Neural cell (in vitro differentiated cells): ENCODE measurements around the gene PDE4D. TPM values are rescaled to one million over a fixed set of nuclear protein-coding genes. Genes with fewer than 3 reads are reported as not detected.

Source experiments
- H2AFZ ChIP-seq: fragments of 200-600, 300-800 bp; sonication (generic), shearing (Covaris generic); 2 replicates; pipeline ENCODE4 v1.6.0; 2014; ENCODE audit warnings: low read depth, mild to moderate bottlenecking, antibody characterized with exemption, low read length, moderate library complexity
- H3F3A ChIP-seq: fragments of 200-600 bp; shearing (Covaris generic); 2 replicates; pipeline ENCODE4 v1.6.1; 2016; ENCODE audit warnings: mild to moderate bottlenecking, moderate library complexity, mixed read lengths, antibody characterized with exemption, low read length; ENCODE audit not compliant: insufficient read depth, poor library complexity, severe bottlenecking
- H3K27ac ChIP-seq: fragments of 200-600, 300-800 bp; sonication (generic), shearing (Covaris generic); 2 replicates; pipeline ENCODE4 v1.5.1; 2014; ENCODE audit warnings: mild to moderate bottlenecking, low read length, moderate library complexity
- H3K27me3 ChIP-seq: fragments of 300-800, 200-600 bp; sonication (generic), shearing (Covaris generic); 2 replicates; pipeline ENCODE4 v1.6.0; 2014; ENCODE audit warnings: mild to moderate bottlenecking, low read depth, low read length, moderate library complexity; ENCODE audit not compliant: insufficient read depth
- H3K36me3 ChIP-seq: fragments of 300-800, 200-600 bp; sonication (generic), shearing (Covaris generic); 2 replicates; pipeline ENCODE4 v1.5.1; 2014; ENCODE audit warnings: mild to moderate bottlenecking, antibody characterized with exemption, low read length, moderate library complexity; ENCODE audit not compliant: insufficient read depth
- H3K4me2 ChIP-seq: fragments of 300-800, 200-600 bp; sonication (generic), shearing (Covaris generic); 2 replicates; pipeline ENCODE4 v1.6.0; 2014; ENCODE audit warnings: mild to moderate bottlenecking, low read length
- H3K4me3 ChIP-seq: fragments of 300-800, 200-600 bp; sonication (generic), shearing (Covaris generic); 2 replicates; pipeline ENCODE4 v1.5.1; 2014; ENCODE audit warnings: mild to moderate bottlenecking, low read length, moderate library complexity
- H3K79me2 ChIP-seq: fragments of 200-600 bp; shearing (Covaris generic); replicated peaks from 2 replicates; pipeline ENCODE4 v1.6.0; 2014; ENCODE audit warnings: mild to moderate bottlenecking, low read length, moderate library complexity; ENCODE audit not compliant: insufficient read depth
- H3K9ac ChIP-seq: fragments of 300-800, 200-600 bp; sonication (generic), shearing (Covaris generic); 2 replicates; pipeline ENCODE4 v1.6.1; 2016; ENCODE audit warnings: mild to moderate bottlenecking, low read length, mixed read lengths
- H3K9me2 ChIP-seq: fragments of 200-600 bp; shearing (Covaris generic); 2 replicates; pipeline ENCODE4 v1.6.1; 2016; ENCODE audit warnings: mild to moderate bottlenecking, low read length, mixed read lengths; ENCODE audit not compliant: insufficient read depth
- H3K9me3 ChIP-seq: fragments of 200-600, 300-800 bp; sonication (generic), shearing (Covaris generic); 2 replicates; pipeline ENCODE4 v1.6.1; 2016; ENCODE audit warnings: mild to moderate bottlenecking, mixed run types, low read length, moderate library complexity, mixed read lengths
- H4K20me1 ChIP-seq: fragments of 200-600 bp; shearing (Covaris generic); 2 replicates; pipeline ENCODE4 v1.6.1; 2016; ENCODE audit warnings: mild to moderate bottlenecking, mixed run types; ENCODE audit not compliant: insufficient read depth
- CTCF ChIP-seq: fragments of 450-650 bp; IDR thresholded peaks from 2 replicates; pipeline ENCODE4 v1.5.1; 2014; ENCODE audit warnings: antibody characterized with exemption, mild to moderate bottlenecking, moderate library complexity; ENCODE audit not compliant: poor library complexity, severe bottlenecking
- EP300 ChIP-seq: fragments of 450-650 bp; conservative IDR thresholded peaks from 2 replicates; pipeline ENCODE4 v1.6.1; 2014; ENCODE audit warnings: antibody characterized with exemption, mild to moderate bottlenecking, moderate library complexity; ENCODE audit not compliant: poor library complexity, severe bottlenecking
- EZH2 ChIP-seq: fragments of 200-600, 300-800 bp; shearing (Covaris generic), sonication (generic); IDR thresholded peaks from 2 replicates; pipeline ENCODE4 v1.6.1; 2014; ENCODE audit warnings: antibody characterized with exemption, low read length, borderline replicate concordance, mild to moderate bottlenecking; ENCODE audit not compliant: insufficient read depth, poor library complexity, severe bottlenecking
- MXI1 ChIP-seq: fragments of 450-650 bp; conservative IDR thresholded peaks from 2 replicates; pipeline ENCODE4 v1.6.1; 2014; ENCODE audit warnings: antibody characterized with exemption, mild to moderate bottlenecking; ENCODE audit not compliant: poor library complexity, severe bottlenecking
- POLR2AphosphoS5 ChIP-seq: IDR thresholded peaks from 2 replicates; pipeline ENCODE4 v1.6.1; 2012
- RAD21 ChIP-seq: fragments of 450-650 bp; conservative IDR thresholded peaks from 2 replicates; pipeline ENCODE4 v1.6.1; 2014; ENCODE audit warnings: antibody characterized with exemption, mild to moderate bottlenecking, moderate library complexity
- REST ChIP-seq: IDR thresholded peaks from 2 replicates; pipeline ENCODE4 v1.6.1; 2012; ENCODE audit warnings: borderline replicate concordance
- SMC3 ChIP-seq: fragments of 450-650 bp; conservative IDR thresholded peaks from 2 replicates; pipeline ENCODE4 v1.6.1; 2014; ENCODE audit warnings: antibody characterized with exemption, mild to moderate bottlenecking, moderate library complexity; ENCODE audit not compliant: poor library complexity
- TAF1 ChIP-seq: IDR thresholded peaks from 2 replicates; pipeline ENCODE4 v1.6.1; 2012; ENCODE audit warnings: low read depth
- polyA plus RNA-seq: library from polyadenylated mRNA; depleted of rRNA; stranded (reverse); fragments of >200 nt; gene quantifications from 2 replicates; pipeline ENCODE4 v1.2.3, GENCODE V29; 2014

PDE4D gene
- polyA plus RNA-seq, 1 donor from 2014 or later = 42.8 TPM

DNA sequence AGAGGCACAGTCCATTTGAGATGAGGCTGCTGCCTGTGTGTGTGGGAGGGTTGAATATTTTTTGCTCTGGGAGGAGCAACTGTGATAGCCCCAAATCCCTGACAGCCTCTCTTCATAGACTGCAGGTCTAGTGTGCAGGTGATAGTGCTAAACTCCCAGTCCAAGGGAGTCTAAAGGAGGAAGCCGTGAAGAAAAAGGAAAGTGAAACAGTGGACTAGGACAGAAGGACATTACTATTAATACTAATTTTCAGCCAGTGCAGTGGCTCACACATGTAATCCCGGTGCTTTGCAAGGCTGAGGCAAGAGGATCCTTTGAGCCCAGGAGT lies 295.0 kb downstream of the PDE4D start:
- TF ChIP-seq CTCF (no peak), RAD21 (no peak), REST (no peak), SMC3 (no peak), EZH2 (no peak), EP300 (no peak), MXI1 (no peak)
- no peaks in the 10 kb centered on the region for H3K9me2 ChIP-seq
- no peak overlapping the region for H3K4me3 ChIP-seq
- no peaks in the 10 kb centered on the region for H3F3A ChIP-seq
- no peaks in the 10 kb centered on the region for H4K20me1 ChIP-seq
- no peaks in the 10 kb centered on the region for H3K9me3 ChIP-seq
- no peak overlapping the region for H2AFZ ChIP-seq
- no peaks in the 10 kb centered on the region for H3K79me2 ChIP-seq
- no peaks in the 10 kb centered on the region for H3K36me3 ChIP-seq
- H3K27me3 ChIP-seq = no peaks in the 10 kb centered on the region
- no peak overlapping the region for H3K9ac ChIP-seq
- H3K27ac ChIP-seq = no peak overlapping the region
- no peak overlapping the region for H3K4me2 ChIP-seq

DNA sequence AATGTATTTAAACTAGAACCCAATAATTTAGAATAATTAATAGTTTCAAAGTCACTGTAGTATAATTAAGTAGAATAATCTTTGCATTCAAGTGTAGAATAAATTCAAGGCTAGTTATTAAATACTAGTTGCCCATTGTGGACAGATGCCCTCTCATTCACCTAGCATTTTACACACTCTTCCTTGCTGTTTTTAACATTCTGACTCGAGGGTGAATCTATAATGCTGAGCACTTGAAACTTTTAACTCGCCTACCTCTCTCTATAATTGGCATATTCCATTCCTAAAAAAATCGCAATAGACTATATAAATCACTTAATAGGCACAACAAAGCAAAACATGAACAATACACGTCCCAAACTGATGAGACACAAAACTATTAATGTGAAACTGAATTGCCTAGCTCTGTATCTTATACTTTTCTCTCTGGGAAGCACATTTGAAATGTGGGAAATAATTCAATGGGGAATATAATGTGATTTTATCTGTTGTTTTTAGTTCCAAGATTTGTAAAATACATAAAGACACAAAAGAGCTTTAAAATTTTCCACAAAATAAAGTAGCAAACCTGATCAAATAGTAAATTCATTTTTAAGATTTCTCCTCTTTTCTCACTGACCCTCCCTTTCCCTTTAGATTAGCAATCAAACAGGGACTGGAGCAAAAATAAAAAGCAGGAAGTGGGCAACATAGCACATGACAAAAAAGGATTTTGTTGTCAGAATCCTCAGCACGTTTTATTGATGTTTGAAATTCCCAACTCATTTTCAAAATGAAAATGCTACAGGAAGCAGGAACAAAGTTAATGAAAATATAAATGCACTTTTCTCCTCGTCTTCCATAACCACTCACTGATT lies 295.6 kb downstream of the PDE4D start:
- TF ChIP-seq EZH2 (no peak), EP300 (no peak), MXI1 (no peak), CTCF (no peak), POLR2AphosphoS5 (no peak), SMC3 (no peak), RAD21 (no peak), TAF1 (no peak), REST (no peak)
- H3K9ac ChIP-seq = no peak overlapping the region
- H3K4me3 ChIP-seq = no peak overlapping the region

More for the DNA sequence above, 295.6 kb downstream of the PDE4D start:
- Histone ChIP-seq H3F3A (no peaks in the 10 kb centered on the region), H3K27ac (no peak overlapping the region), H3K27me3 (no peaks in the 10 kb centered on the region), H4K20me1 (no peaks in the 10 kb centered on the region), H3K9me2 (no peaks in the 10 kb centered on the region), H2AFZ (no peak overlapping the region), H3K36me3 (no peaks in the 10 kb centered on the region), H3K4me2 (no peak overlapping the region), H3K79me2 (no peaks in the 10 kb centered on the region), H3K9me3 (no peaks in the 10 kb centered on the region)
